Measurements from ENCODE around the gene KNDC1.

Gene KNDC1

DNA sequence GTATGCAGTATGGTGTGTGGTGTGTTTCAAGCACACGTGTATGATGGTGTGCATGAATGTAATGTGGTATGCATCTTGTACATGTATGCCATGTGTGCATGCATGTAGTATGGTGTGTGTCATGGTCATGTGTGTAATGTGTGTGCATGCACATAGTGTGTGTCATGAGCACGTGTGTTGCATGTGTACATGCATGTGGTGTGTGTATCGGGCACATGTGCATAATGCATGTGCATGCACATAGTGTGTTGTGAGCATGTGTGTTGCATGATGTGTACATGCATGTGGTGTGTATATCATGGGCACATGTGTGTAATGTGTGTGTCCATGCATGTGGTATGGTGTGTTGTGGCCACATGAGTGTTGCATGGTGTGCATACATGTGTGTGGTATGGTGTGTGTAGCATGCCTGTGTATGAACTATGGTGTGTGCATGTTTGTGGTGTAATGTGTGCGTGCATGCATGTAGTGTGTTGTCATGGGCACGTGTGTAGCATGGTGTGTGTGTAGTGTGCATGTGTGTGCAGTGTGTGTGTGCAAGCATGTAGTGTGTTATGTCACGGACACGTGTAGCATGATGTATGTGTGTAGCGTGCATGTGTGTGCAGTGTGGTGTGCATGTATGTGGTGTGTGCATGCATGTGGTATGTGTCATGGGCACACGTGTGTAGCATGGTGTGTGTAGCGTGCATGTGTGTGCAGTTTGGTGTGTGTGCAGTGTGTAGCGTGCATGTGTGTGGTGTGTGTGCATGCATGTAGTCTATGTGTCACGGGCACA is 17.6 kb downstream of the KNDC1 start:
- no peak for DNase-seq (ENCODE audit: low read depth in 2 of 2)

DNA sequence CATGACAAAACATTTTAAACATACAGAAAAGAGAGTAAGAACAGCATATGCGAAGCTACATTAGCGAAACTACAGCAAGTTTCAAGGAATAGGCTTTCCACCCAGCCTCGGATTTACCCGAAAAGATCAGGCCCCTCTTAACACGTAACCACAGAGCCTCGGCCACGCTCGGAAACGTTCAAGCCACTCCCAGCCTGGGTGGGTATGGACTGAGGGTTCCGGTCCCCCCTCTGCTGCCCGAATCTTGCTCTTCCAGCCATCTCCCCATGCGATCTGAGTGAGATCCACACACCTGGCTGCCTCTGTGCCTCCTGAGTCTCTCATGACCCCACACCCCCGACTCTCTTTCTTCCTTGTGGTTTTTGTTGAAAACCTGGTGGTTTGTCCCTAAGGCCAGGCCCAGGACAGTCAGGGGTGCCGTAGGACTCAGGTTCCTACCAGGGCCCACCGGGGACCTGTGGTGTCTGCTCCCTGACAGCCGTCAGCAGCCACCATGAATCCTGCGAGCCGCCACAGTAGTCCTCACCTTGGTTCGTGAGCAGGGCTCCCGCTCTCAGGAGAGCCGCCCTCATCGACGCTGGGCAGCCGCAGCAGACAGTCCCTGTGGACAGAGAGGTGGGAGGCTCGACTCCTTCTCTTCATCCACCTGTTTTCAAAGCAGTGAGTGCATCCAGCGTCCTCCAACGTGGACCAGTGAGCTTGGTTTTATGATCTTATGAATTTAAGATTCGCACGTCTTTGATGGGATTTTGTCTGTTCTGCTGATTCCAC is 18.5 kb downstream of the KNDC1 start:
- no peak for DNase-seq (ENCODE audit: low read depth in 2 of 2)

DNA sequence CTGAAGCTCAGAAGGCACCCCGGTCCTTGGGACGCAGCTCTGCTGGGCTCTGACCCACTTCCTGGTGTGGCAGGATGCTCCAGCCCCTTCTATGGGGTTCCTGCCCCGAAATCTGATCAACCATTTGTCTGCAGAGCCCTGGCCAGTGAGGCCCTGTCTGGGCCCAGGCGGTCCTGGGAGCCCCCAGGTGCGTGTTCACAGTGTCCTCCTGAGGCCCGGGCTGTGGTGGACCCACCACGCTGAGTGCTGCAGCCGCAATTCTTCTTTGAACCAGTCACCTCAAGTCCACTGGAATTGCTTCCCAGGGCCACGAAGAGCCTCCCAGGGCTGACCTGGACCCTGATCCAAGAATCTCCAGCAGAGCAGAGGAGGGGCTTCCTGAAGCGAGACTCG is 19.1 kb downstream of the KNDC1 start:
- no peak for DNase-seq (ENCODE audit: low read depth in 2 of 2)

DNA sequence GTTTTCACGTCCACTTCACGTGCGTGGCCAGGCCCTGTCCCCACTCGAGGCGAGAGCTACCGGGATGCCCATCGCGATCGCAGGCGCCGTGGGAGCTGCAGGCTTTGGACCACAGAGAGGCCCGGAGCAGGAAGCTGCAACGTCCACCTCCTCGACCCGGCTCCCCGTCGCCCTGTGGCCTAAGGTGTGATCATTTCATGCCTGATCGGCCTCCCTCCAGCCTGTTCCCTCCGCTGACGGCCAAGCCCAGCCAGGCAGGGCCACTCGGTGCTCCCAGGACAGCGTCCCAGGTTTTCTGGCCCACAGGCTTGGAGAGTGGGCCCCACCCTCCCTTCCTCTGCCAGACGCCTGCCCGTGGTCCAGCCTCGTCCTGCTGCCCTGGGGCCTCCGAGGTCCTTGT is 19.6 kb downstream of the KNDC1 start:
- DNase-seq (ENCODE audit: low read depth in 2 of 2): no peak

DNA sequence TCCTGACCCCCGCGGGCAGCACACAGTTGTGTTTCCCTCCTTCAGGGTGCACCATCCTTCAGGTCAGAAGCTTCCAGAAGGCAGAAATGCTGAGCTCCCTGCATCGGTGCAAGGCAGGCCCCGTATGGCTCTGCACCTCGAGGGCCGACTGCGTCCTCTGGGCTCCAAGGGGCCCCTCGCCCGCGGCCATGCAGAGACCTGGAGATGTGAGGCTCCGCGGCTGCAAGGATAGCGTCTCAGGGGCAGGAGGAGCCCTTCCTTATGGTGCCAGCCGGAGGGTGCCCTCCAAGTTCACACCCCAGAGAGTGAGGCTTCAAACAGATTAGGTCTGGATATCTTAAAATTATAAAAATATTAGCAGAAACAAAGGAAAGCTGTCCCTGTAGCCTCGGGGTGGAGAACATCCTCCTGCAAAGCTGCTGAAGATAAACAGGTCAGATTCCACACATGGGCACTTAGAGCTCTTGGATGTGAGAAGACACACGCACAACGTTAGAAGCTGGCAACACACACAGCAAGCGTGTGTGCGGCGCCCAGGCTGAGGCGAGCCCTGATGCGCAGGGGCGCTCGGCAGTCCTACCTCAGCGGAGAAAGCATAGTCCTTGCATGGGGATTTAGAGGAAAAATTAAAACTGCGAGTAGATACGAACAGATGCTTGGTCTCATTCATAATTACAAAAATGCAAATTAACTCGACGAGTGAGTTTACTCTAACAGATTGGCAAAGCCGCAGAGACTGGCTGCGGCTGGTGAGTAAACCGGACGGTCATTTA is 20.4 kb downstream of the KNDC1 start:
- no peak for DNase-seq (ENCODE audit: low read depth in 2 of 2)

DNA sequence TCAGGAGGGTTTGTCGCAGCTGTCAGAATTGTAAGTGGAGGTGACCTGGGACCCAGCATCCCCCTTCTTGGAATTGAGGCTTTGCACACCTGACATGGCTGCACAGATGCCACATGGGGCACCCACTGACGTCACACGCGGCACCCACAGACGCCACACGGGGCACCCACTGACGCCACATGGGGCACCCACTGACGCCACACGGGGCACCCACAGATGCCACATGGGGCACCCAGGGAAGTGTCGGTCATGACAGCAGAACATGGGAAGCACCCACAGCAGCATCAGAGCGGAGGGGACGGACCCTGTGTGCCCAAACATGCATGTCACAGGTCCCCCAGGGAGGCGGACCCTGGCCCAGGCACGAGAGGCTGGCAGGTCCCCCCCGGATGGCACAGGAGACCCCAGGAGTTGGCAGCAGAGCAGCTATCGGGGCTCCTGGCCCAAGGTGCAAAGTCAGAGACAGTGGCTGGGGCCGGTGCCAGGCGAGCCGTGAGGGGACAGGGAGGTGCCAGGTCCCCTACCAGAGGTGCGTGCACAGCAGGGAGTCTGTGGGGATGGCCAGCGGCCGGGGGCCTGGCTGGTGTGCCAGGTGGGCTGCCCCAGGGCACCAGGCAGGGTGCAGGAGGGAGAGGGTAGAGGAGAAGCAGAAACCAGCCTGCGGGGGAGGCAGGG is 21.1 kb downstream of the KNDC1 start:
- no peak for DNase-seq (ENCODE audit: low read depth in 2 of 2)

DNA sequence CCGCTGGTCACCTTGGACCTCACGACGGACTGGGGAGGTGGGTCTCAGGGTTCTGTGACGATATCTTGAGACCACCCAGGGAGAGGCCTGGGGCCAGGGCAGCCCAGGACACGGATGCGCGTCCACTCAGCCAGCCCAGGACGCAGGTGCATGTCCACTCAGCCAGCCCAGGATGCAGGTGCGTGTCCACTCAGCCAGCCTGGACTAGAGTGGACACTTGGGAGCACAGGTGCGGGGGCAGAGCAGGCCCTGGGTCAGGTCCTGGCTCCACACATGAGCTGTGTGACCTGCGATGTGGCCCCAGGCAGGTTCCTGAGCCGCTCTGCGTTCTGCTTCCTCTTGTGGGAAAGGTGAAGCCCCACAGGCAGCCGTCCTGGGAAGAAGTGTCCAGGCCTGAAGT is 22.2 kb downstream of the KNDC1 start:
- DNase-seq (ENCODE audit: low read depth in 2 of 2): no peak

DNA sequence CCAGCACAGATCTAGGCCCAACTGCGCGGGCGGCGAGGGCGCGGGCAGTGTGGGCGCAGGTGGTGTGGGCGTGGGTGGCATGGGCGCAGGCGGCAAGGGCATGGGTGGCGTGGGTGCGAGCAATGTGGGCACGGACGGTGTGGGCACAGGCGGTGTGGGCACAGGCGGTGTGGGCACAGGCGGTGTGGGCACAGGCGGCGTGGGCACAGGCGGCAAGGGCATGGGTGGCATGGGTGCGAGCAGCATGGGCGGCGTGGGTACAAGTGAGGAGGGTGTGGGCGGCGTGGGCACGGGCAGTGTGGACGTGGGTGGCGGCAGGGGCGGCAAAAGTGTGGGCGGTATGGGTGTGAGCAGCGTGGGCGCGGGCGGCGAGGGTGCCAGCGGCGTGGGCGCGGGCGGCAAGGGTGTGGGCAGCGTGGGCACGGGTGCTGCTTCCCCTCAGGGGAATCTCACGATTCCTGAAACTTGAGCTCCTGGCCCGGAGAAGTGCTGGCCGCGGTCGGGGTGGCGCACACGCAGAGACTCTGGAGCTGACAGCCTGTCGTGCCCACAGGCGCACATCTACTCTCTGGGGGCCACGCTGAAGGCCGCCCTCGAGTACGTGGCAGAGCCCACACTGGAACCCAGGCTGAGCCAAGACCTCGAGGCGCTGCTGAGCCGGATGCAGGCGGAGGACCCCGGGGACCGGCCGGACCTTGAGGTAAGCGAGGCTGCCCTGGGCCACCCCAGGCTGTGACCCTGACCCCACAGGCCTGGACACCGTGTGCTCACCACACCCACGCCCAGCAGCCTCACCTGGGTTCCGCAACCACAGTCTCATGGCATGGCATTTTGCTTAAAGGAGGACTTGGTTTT is 23.0 kb downstream of the KNDC1 start:
- DNase-seq (ENCODE audit: low read depth in 2 of 2): no peak

DNA sequence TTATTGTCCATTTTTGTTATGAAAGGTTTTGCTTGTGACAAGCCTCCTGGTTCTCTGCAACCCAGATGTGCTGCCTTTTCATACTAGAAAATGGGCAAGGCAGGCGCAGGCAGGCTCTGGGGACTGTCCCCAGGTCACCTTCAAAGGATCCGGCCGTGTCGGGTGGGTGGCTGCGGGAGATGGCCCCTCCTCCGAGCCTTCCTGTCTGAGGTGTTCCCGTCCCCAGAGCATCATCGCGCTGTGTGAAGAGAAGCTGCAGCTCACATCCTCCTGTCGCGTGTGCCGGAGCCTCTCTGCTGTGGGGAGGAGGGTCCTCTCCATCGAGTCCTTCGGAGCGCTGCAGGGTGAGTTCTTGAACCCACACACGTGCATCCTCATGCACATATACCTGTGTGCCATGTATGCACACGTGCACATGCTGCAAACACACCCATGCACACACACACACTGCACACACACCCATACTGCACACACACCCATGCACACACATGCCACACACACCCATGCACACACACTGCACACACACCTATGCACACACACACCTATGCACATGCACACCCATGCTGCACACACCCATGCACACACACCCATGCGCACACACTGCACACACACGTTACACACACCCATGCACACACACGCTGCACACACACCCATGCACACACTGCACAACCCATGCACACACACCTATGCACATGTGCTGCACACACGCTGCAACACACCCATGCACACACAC is 23.8 kb downstream of the KNDC1 start:
- DNase-seq (ENCODE audit: low read depth in 2 of 2): no peak

DNA sequence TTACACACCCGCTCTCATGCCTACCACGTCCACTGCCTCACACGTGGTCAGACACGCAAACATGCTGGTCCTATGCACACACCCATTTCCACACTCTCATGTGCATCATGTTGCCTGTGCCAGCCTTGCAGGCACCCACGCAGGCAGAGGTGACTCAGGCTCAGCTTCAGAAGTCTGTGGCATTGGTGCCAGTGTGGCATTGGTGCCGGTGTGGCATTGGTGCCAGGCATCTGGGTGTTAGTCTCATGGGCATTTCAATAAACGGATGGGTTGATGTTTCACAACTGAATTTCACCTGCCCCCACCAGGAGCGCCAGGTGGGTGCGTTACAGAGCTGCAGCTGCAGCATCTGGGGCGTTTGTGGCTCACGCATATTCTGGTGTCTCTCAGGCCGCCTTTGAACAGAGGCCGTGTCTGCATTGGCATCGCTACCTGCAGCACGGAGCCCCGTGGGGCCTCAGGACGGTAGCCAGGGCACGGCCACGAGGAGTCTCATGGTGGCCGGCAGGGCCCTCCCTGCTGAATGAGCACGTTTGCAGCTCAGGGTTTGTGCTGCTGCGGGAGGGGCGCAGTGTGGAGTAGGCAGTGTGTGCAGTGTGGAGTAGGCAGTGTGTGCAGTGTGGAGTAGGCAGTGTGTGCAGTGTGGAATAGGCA is 24.7 kb downstream of the KNDC1 start:
- no peak for DNase-seq (ENCODE audit: low read depth in 2 of 2)

DNA sequence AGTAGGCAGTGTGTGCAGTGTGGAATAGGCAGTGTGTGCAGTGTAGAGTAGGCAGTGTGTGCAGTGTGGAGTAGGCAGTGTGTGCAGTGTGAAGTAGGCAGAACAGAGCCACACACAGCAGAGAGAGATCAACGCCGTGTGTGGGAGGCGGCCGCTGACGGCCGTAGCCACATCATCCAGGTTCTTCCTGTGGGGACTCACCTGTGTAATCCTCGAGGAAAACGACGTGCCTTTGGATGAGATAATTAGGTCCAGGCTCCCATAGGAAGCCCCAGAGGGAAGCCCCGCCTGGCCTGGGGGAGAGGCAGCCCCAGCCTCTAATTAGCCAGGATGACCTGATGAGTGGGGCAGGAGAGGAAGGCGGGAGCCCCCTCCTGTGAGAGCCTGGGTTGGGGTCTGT is 25.4 kb downstream of the KNDC1 start:
- no peak for DNase-seq (ENCODE audit: low read depth in 2 of 2)

DNA sequence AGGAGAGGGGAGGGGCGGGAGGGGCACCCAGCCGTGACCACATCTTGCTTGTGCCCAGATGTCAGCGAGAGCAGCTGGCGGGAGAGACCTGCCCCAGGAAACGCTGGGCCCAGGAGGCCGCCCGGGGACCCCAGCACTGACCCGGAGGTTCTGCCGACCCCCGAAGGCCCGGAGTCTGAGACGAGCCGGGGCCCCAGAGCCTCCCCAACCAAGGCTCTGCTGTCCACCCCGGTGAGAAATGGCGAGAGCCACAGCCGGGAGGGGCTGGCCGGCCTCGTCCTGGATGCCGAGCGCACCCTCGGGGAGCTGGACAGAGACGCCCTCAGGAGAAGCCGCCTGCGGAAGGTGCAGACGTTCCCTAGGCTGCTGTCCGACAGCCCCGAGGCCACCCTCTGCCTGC is 25.9 kb downstream of the KNDC1 start:
- no peak for DNase-seq (ENCODE audit: low read depth in 2 of 2)

DNA sequence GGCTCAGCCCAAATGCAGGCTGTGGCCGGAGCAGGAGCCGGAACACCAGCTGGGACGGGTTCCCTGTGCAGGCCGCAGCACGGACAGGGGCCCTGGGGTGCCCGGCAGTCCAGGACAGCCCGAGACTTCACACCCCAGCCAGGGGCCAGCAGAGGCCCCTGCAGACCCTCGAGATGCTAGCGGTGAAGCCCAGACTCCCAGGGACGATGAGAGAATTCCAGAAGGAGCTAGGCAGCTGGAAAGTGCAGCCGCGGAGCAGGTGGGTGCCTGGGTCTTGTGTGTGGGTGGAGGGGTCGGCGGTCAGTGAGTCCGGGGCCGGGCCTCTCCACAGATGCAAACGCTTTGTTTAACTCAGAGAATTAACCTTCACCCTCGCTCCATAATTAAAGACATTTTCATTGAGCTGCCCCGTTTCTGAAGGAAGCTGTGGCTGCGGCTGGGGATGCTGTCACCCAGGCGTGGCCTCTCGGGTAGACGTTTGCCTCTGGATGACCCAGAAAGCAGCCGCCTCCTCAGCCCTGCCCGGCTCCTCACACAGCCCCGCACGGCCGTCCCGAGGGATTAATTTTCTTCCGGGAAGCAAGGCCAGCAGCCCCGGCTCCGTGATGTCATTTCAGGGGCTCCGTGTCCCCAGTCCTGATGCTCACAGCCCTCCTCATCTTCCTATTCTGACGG is 26.5 kb downstream of the KNDC1 start:
- no peak for DNase-seq (ENCODE audit: low read depth in 2 of 2)

DNA sequence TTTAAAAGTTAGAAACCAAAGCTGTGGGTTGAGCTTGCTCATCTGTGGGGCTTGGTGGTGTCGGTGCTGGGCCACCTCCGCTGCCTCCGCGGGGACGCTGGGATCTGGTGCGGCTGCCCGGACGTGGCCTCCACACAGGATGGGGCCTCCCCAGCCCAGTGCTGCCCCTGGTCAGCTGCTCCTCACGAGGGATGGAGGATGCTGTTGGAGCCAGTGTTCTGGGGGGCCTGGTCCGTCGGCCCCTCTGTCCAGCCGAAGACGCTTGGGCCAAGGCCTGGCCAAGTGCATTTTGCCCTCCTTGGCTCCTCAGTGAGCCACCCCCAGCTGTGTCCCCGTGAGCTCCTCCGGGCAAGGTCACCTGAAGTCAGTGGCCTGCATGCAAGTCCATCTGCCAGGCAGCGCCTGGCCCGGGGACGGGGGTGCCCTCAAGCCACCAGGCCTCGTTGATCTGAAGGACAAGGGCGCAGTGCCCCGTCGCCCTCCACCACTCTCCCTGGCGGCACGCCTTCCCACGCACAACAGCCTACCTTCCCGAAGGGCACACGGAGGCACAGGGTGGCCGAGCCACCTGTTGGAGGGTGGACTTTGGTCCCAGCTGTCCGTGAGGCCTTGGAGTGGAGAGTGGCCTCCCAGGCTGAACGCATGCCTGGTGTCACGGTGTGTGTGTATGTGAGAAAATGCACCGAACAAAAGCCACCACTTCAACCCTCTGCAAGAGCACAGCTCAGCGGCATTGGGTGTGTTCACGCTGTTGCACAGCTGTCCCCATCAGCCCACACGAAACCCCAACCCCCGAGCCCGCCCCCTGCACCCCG is 27.3 kb downstream of the KNDC1 start:
- DNase-seq (ENCODE audit: low read depth in 2 of 2): no peak

DNA sequence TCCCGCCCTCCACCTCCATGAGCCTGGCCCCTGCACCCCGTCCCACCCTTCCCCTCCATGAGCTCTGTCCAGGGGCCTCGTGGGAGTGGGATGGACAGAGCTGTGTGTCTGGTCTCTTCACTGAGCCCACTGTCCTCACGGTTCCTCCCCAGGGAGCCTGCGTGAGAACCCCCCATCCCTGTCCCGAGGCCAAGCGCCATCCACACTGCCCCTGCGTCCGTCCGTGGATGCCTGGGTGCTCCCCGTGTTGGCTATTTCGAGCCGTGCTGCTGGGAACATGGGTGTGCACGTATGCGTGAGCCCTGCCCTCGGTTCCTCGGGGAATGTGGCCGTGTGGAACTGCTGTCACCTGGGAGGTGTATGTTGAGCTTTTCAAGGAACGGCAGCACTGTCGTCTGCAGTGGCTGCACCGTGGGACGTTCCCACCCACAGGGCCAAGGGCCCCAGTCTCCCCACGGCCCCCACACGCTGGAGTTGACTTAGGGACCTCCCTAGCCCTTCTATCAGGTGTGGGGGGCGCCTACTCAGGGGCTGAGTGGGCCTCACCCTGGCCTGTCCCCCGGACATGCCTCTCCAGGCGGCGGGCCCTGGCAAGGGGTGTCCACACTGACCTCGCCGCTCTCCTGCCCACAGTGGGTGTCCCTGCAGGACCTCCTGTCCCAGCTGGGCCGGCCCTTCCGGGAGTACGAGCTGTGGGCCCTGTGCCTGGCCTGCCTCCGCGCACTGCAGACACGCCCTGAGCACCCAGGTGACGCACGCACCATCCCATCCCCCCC is 28.1 kb downstream of the KNDC1 start:
- DNase-seq (ENCODE audit: low read depth in 2 of 2): no peak

DNA sequence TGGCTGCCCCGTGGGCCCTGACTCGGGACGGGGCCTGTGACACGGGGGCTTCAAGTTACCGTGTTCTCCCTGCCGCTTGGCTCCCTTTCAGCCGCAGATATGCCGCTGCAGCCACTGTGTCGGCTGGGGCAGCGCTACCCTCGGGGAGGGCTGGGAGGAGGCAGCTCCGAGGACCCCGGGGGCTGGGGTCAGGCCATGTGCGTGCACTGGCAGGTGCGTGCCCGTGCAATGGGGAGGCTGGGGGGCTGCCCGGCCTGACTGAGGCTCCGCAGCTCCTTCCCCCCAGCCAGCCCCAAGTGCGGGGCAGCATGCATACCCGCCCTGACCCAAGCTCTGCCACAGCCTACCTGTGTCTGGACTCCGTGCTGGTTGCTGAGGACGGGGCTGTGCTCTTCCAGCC is 29.2 kb downstream of the KNDC1 start:
- DNase-seq (ENCODE audit: low read depth in 2 of 2): no peak

DNA sequence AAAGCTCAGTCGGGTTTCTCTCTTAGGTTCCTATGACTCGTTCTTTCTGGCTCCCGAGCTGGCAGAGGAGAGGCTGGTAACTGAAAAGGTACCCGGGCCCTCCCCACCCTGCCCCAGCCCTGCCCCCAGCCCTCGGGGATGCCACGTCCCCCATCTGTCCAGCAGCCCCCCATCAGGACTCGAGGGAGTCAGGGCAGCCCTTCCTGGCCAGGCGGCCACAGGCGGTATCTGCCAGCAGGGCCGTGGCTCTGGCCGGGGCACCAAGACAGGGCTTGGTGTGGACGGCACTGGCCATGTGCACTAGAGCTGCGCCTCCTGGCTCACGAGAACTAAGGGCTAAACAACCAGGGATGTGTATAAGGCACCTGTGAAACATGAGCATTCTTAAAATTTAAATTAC is 29.7 kb downstream of the KNDC1 start:
- no peak for DNase-seq (ENCODE audit: low read depth in 2 of 2)

DNA sequence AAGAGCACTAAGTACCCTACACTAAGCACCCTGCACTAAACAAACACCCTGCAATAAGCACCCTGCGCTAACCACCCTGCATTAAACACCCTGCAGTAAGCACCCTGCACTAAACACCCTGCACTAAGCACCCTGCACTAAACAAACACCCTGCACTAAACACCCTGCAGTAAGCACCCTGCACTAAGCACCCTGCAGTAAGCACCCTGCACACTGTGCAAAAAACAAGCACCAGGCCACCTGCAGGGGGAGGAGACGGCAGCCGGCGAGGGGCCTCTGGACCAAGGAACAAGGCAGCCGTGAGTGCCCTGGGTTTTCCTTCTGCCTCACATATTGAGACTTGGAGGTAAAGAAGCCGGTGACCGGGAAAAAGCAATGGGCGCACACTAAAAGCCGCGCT is 30.2 kb downstream of the KNDC1 start:
- DNase-seq (ENCODE audit: low read depth in 2 of 2): no peak

Data from stimulated activated CD4-positive, alpha-beta T cell treated with anti-CD3 and anti-CD28 coated beads, Interleukin-1b, Interleukin-23, amount 100 ng/mL, for 4 hours (primary cell).